ENCODE measurements around the gene MOV10L1.
"Not testable (repeated sequence)": the region's sequence is repeated elsewhere in the genome, so short reads cannot be mapped to it uniquely, and the experiment has no call there.

Gene MOV10L1

GRCh38 chr22:50161508-50162390 lies 71.9 kb downstream of the MOV10L1 start:
- DNase-seq, result no peak

GRCh38 chr22:50162391-50162956 lies 72.7 kb downstream of the MOV10L1 start:
- DNase-seq, result no peak

GRCh38 chr22:50165436-50166123 lies 75.8 kb downstream of the MOV10L1 start:
- no peak for DNase-seq

DNA sequence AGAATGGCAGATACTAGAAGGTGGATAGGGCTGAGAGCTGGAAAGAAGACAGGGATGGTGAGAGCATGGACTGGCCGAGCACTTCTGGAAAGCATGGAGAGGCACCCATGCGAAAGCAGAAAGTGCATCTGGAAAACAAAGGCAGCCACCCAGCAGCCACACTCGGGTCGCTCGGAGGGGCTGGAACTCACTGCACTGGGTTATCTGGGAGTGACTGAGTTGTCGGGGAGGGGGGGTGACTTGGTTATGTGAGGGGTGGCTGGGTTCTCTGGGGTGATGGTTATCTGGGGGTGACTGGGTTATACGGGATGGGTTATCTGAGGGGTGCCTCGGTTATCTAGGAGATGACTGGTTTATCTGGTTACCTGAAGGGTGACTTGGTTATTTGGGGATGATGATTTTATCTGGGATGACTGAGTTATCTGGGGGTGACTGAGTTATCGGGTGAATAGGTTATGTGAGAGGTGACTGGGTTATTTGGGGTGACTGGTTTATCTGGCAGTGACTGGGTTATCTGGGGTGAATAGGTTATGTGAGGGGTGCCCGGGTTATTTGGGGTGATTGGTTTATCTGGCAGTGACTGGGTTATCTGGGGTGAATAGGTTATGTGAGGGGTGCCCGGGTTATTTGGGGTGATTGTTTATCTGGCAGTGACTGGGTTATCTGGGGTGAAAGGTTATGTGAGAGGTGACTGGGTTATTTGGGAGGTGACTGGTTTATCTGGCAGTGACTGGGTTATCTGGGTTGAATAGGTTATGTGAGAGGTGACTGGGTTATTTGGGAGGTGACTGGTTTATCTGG lies 78.1 kb downstream of the MOV10L1 start:
- no peak for DNase-seq

GRCh38 chr22:50168490-50169180 lies 78.8 kb downstream of the MOV10L1 start:
- DNase-seq, result not testable (repeated sequence)

- no peak for DNase-seq
Observed at GRCh38 chr22:50169181-50169759, 79.5 kb downstream of the MOV10L1 start.

GRCh38 chr22:50169774-50170341 lies 80.1 kb downstream of the MOV10L1 start:
- DNase-seq, result peak; percentile 29

DNA sequence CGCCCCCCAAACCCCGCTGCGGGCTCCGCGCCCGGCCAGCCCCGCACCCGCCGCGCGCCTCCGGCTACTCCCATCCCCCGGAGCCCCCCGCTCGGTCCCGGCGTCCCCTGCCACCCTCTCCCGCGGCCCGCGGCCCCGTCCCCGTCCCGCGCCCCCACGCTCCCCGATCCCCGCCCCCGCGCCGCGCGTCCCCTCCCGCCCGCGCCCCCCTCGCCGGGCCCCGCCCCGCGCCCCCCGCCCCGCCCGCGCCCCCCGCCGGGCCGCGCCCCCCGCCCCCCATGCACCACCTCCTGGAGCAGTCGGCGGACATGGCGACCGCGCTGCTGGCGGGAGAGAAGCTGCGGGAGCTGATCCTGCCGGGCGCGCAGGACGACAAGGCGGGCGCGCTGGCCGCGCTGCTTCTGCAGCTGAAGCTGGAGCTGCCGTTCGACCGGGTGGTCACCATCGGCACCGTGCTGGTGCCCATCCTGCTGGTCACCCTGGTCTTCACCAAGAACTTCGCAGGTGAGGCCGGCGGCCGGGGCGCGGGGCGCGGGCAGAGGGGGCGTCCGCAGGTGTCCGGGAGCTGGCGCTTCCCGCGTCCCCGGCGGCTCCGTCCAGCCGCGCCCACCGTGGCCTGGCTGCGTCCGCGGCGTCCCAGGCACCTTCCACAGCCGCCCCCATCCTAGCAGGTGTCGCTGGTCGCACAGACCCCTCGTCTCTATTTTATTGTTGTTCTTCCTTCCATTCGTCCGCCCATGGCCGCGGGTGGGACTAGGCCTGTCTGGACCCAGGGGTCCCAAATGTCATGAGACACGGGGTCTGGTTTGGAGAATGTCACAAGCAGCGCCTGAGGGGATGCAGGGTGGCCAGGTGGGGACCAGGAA lies 80.9 kb downstream of the MOV10L1 start, which contains the start of gene PANX2:
PANX2 (plus strand) TSS at position 279 of the 866 bp plus-strand sequence; CDS start at position 279, 0 bp downstream.
- DNase-seq, result no peak

DNA sequence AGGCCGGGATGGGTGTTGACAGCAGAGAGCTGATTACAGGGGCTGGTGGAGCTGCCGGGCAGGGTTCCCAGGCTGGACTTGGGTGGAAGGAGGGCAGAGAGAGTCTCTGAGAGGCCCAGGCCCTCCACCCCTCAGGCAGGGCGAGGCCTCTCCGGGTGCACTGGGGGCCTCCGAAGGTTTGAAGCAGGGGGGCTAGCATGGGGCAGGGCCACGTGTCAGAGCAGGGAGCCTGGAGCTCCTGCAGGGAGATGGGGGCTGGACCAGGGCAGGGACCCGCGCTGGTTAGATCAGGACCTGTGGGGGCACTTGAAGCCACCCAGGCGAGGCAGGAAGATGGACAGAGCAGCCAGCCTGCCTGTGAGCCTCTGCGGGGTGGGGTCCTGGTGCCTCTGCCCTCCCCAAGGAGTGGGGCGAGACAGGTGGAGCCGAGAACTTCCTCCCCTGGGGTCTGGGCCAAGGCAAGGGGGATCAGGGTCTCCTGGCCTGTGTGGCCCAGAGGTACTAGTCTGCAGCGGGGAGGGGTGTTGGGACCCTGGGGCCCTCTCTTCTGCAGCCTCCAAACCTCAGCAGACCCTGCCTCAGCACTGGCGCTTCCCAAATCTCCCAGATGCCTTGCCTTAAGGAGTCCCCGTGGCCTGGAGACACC lies 81.6 kb downstream of the MOV10L1 start:
- DNase-seq, result no peak

DNA sequence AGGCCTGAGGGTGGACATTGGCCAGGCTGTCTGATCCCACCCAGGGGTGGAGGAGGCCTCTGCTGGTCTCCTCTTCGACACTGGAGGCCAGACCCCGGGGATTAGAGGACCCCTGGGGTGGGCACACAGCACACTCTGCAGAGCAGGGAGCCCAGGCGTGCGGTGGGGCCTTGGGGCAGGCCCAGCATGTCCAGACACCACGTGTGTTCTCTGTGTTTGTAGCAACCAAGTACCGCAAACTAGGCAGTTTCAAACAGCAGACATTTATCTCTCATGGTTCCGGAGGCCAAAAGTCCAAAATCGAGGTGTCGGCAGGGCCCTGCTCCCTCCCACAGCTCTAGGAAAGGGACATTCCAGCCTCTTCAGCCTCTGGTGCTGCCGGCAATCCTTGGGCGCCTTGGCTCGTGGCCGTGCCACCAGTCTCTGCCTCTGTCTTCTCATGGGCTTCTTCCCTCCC lies 82.2 kb downstream of the MOV10L1 start:
- no peak for DNase-seq

- no peak for DNase-seq
Observed at GRCh38 chr22:50173311-50173982, 83.6 kb downstream of the MOV10L1 start.

- DNase-seq, result no peak
Observed at GRCh38 chr22:50173983-50174355, 84.2 kb downstream of the MOV10L1 start.

DNA sequence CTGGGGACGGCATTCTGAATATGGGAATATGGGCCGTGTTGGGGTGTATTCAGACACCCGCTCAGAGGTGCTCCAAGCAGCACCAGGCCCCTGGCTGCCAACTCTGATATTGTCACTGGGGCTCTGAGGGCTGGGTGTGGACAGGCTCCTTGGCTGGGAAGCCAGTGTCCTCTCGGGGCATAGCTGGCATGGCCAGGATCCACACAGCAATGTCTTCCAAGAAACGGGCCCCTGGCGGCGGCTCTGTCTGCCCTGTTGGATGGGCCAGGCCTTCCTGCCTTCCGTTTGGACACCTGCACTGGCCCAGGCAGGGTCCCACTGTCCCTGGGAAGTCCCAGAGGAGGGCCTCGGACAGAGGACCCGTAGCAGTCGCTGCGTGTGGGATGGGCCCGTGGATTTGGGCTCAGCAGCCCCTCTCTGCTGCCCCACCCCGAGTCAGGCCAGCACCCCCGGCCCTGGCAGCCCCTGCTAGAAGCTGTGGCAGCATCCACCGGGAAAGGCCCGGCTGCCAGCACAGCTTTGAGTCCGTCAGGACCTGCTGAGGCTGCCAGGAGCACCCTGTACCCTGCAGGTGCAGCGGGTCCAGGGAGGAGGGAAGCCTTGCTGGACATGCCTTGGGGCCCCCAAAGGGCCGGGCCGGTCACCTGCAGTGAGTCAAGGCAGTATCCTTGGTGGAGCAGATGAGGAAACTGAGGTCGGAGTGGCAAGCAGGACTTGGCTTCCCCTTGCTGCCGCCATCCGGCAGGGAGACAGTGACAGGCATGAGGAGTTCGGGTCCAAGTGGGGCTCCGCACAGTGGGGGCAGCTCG lies 84.8 kb downstream of the MOV10L1 start:
- DNase-seq, result no peak

- DNase-seq, result no peak
Observed at GRCh38 chr22:50175191-50175461, 85.3 kb downstream of the MOV10L1 start.

- no peak for DNase-seq
Observed at GRCh38 chr22:50175921-50176849, 86.4 kb downstream of the MOV10L1 start.

DNA sequence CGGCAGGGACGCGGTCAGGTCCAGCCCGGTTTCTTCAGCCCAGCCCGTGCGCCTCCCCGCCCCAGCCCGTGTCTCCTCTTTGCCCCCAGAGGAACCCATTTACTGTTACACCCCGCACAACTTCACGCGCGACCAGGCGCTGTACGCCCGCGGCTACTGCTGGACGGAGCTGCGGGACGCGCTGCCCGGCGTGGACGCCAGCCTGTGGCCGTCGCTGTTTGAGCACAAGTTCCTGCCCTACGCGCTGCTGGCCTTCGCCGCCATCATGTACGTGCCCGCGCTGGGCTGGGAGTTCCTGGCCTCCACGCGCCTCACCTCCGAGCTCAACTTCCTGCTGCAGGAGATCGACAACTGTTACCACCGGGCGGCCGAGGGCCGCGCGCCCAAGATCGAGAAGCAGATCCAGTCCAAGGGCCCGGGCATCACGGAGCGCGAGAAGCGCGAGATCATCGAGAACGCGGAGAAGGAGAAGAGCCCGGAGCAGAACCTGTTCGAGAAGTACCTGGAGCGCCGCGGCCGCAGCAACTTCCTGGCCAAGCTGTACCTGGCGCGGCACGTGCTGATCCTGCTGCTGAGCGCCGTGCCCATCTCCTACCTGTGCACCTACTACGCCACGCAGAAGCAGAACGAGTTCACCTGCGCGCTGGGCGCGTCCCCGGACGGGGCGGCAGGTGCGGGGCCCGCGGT lies 87.2 kb downstream of the MOV10L1 start:
- no peak for DNase-seq
